GM21825 (cell line): ENCODE data around the gene IRGQ.
"Not testable (repeated sequence)": the region's sequence is repeated elsewhere in the genome, so short reads cannot be mapped to it uniquely, and the experiment has no call there.

ENCODE experiments used
- ATAC-seq: cut with Tn5 transposase; IDR thresholded peaks from one replicate; pipeline ENCODE4 v1.9.1; 2021; ENCODE audit warnings: mild to moderate bottlenecking, moderate library complexity; ENCODE audit not compliant: unreplicated experiment

Gene IRGQ, protein sequence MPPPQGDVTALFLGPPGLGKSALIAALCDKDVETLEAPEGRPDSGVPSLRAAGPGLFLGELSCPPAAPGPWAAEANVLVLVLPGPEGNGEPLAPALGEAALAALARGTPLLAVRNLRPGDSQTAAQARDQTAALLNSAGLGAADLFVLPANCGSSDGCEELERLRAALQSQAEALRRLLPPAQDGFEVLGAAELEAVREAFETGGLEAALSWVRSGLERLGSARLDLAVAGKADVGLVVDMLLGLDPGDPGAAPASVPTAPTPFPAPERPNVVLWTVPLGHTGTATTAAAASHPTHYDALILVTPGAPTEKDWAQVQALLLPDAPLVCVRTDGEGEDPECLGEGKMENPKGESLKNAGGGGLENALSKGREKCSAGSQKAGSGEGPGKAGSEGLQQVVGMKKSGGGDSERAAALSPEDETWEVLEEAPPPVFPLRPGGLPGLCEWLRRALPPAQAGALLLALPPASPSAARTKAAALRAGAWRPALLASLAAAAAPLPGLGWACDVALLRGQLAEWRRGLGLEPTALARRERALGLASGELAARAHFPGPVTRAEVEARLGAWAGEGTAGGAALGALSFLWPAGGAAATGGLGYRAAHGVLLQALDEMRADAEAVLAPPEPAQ

DNA sequence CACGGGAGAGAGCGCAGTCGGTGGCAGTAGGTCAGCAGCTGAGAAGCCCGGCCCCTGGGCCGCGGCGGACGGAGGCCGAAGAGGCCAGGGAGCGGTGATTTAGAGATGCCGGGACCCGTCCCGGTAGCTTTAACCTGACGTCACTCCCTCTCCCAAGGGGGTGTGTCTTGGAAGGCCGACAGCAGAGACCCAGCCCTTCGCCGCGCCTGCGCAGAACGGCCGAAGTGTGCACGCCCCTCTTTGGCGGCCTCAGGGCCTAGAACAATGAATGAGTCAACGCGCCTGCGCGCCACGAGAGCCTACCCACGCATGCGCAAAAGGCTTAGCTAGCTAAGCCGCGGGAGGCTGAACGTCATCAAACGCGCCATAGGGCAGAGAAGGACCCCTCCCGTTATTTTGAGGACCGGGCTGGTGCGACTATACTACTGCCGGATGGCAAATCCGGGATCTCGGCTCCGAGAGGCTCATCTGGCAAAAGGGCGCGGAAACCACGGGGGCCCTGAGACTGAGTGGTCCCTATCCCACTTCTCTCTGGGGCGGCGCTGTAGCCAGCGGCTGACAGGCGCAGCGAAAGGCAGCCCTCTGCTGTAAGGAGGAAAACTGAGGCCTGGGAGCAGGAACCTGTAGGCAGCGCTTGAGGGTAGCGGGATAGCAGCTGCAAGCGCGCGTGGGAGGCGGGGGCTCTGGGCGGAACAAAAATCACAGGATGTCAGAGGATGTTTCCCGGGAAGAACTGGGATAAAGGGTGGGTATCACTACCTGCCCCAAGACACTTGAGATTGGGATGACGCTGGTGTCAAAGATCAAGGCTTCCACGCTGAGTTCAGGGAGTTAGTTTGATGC, at the start of gene IRGQ, which contains the start of gene ZNF576:
Gene IRGQ, minus strand, starts transcription at position 136 of the 843 bp plus-strand sequence. CDS start 796 bp downstream, outside the sequence.
Gene ZNF576, plus strand, starts transcription at position 597 of the 843 bp plus-strand sequence. CDS start 514 bp downstream, outside the sequence.
- peak; percentile 74 for ATAC-seq

DNA sequence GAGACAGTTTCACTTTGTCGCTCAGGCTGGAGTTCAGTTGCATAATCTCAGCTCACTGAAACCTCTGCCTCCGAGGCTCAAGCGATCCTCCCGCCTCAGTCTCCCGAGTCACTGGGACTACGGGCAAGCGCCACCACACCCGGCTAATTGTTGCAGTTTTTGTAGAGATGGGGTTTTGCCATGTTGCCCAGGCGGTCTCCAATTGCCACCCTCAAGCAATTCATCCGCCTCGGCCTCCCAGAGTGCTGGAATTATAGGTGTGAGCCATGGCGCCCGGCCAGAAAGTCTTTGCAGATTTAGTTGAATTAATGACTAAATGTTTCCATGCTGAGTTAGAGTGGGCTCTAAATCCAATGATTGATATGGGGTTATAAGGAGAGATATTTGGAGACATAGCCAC, 48.2 kb upstream of the IRGQ start:
- no peak for ATAC-seq

DNA sequence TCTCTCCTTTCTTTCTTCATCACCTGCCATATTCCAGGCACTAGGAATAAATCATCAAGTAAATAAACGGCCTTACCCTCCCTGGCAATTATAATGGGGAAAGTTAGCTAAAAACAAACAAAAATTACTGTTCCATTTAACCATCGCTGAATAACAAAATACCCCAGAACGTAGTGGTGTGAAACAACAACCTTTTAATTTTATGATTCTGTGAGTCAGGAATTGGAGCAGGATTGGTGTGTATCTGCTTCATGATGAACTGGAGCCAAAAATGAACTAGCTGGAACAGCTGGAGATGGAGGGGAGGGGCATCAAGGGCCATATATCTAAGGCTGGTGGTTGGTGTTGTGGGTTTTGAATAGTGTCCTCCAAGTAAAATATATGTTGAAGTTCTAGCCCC, 47.4 kb upstream of the IRGQ start:
- no peak for ATAC-seq

DNA sequence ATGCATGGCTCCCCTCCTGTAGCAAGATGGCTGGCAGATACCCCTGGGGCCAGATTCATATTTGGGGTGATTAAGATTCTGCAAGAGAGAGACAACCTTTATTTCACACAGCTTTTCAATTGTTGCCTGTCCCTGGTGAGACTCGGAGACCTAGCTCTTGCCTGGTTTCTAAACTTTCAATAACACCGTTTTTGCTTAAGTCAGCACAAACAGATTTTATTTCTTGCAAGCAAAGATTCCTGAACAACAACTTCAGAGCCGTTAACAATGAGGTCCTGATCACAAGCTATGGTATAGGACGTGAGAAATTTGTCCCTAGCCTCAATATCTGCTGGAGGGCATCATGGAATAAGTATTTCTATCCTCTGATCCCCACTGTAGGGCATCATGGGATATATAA, 46.6 kb upstream of the IRGQ start:
- ATAC-seq: no peak

DNA sequence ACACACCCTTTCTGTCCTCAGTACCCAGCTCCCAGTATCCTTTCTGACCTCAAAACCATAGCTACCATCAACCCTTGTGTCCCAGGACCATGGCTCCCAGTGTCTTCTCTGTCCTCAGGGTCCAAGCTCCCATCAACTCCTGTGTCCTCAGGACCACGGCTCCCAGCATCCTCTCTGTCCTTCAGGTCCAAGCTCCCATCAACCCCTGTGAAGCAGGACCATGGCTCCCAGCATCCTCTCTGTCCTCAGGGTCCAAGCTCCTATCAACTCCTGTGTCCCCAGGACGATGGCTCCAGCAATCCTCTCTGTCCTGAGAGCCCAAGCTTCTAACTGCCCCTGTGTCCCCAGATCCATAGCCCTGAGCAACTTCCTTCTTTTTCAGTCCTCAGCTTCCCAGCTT, 45.4 kb upstream of the IRGQ start:
- no peak for ATAC-seq

DNA sequence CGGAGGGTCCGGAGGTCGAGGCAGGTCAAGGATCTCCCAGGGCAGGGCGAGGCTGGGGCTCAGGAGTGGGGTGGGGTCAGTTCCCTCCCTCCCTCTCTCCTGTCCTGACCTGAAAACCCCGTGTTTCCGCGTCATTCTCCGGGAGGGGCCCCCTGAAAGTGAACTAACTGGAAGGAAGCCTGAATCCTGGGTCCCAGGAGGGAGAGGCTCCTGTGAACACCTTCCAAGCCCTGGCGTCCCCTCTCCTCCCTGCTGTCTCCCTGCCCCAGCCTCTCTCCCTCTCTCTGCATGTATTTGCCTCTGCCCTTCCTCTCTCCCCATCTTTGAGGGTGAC, 44.5 kb upstream of the IRGQ start:
- ATAC-seq: no peak

DNA sequence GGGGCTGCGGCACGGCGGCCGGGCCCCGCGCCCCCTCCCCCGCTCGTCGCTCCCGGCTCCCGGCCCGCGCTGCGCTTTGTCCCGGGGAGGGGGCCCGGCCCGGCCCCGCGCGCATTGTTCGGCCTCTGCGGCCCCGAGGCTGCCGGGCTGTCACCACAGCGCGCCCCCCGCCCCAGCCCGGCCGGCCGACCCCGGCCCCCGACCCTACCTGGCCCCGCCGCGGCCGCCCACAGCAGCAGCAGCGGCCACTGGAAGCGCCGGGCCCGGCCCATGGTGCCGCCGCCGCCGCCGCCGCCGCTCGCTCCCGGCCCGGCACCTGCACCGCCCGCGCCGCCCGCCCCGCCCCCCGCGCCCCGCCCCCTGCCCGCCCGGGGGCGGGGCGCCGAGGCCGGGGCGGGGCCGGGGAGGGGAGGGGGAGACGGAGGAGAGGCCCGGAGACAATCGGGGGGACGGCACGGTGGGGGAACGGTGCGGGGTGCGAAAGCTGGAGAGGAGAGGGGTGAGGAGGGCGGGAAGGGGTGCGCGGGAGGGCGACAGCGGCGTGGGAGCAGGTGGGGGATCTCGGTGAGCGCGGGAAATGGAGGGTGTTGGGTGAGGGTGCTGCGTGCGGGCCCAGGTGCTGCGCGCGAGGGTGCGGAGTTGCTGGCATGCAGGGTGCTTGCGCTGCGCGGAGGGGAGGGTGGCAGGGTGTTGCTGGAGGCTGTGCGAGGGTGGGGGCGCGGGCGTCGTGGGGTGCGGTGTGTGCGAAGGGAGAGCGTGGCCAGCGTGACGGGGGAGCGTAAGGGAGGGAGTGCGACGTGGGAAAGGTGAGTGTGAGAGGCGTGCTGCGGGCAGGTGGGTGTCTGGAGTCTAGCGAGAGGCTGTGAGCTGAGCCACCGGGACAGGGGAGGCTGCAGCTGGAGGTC, 43.8 kb upstream of the IRGQ start, which contains the start of gene CADM4:
Gene CADM4, minus strand, starts transcription at position 332 of the 905 bp plus-strand sequence. Its CDS starts 60 bp downstream, at position 272.
- no peak for ATAC-seq

DNA sequence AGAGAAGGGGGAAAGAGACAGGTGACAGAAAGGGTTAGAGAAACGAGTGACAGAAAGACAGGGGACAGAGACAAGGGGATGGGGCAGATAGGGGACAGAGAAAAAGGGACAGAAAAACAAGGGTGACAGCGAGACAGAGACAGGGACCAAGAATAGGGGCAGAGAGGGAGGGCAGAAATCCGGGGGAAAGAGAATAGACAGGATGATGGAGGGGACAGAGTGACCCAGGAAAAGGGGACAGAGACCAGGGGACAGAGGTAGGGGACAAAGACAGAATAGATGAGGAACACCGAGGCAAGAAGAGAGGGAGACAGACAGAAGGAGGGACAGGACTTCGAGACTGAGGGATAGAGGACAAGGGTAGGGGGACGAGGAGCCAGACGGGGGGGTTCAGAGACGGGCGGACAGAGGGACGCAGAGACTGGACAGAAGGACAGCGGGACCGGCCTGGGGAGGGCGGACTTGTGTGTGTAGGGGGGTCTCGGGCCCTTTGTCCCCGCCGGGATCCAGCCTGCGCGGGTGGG, 43.1 kb upstream of the IRGQ start:
- no peak for ATAC-seq

DNA sequence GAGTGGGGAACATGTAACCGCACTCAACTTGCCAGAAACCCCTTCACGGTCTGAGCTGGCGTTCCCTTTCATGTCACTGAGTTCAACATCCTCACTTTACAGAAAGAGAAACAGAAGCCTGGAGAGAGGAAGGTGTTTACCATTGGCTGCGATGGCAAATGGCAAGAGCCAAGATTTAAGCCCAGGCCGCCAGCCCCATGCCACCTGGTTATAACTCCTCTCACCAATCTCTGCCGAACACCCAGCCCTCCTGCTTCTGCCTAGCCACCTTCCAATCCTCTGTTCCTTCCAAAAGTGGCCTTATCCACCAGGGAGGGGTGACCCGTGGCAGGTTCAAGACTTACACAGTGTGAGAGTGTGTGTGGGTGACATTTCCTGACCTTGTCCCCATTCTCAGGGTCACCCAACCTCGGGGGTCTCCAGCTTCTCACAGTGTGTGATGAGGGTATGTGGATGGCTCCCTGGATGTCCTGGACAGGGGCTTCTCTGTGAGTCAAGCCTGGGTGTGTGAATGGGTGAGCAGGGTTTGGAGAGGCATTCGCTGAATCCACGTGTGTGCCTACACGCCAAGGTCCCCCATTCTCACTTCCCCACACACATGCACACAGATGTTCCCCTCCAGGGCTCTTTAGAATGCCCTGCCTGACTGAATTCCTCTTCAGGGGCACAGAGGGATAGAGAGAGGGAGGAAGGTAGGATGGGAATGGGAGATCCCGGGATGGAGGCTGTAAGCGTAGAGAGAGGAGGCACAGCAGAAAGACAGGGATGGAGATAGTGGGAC, 42.5 kb upstream of the IRGQ start:
- ATAC-seq: no peak

DNA sequence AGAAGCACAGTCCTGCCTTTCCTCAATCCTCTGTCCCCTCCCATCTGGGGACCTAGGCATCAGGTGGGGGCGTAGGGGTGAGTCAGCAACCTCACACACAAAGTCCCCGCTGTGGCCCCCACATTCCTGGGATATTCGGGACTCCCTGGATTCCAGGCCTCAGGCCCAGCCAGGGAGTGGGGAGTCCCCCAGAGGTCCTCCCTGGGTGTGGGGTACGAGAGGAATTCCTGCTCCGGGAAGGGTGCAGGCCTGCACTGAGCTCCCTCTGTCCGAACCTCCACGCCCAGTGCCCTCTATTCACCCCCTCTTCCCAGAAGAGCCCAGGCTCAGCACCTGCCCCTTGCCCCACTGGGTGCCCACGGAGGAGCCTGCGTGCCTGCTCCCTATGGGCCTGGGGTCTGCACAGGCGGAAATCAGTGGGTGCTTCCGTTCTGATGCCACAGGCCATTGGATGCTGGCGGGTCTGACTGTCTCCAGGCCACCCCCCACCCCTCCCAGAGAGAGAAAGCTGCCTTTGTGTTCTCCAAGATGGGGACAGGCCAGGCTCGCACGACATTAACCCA, 40.3 kb upstream of the IRGQ start:
- ATAC-seq: no peak

DNA sequence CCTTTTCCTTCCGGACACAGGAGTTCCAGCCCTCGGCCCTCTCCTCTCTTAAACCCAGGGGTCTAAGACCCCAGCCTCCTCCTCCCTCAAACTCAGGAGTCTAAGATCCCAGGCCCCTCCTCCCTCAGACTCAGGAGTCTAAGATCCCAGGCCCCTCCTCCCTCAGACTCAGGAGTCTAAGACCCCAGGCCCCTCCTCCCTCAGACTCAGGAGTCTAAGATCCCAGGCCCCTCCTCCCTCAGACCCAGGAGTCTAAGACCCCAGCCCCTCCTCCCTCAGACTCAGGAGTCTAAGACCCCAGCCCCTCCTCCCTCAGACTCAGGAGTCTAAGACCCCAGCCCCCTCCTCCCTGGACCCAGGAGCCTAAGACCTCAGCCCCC, 39.6 kb upstream of the IRGQ start:
- not testable (repeated sequence) for ATAC-seq

DNA sequence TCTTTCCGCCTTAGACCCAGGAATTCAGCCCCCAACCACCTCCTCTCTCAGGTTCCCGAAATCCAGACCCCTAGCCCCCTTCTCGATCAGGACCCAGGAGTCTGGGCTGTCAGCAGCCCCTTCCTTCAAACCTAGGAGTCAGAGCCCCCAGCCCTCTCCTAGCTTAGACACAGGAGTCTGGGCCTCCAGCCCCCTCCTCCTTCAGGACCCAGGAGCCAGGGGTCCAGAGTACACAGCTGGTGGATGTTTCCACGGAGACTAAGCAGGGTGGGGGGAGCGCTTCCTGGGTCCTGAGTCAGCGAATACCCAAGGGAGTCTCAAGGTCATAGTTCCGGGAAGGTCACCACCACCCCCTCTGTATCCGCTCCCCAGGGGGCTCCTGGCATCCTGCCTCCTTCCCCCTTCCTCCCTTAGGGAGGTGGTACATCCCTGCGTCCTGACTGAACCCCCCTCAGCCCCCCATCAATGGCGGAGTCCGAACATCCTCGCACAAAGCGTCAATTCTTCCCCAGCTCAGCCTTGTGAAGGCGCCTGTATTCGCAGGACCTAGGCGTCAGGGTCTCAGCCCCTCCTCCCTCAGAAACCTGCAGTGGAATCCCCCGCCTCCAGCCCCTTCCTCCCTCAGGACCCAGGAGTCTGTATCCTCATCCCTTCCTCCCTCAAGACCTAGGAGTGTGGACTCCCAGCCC, 39.1 kb upstream of the IRGQ start:
- ATAC-seq: no peak

DNA sequence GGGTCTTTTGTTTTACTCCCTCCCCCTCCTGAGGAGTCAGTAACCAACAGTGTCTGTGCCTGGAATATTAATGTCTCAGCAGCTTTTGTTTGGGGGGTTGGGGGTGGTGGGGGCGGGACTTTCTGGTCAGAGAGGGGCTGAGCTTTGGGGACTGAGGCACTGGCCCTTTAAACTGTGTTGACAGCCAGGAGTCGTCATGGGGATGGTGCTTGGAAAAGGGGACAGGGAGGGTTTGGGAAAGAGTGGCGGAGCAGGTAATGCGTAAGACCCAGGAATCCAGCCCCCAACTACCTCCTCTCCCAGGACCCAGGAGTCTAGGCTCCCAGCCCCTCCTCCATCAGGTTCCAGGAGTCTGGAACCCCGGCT, 38.6 kb upstream of the IRGQ start:
- no peak for ATAC-seq

DNA sequence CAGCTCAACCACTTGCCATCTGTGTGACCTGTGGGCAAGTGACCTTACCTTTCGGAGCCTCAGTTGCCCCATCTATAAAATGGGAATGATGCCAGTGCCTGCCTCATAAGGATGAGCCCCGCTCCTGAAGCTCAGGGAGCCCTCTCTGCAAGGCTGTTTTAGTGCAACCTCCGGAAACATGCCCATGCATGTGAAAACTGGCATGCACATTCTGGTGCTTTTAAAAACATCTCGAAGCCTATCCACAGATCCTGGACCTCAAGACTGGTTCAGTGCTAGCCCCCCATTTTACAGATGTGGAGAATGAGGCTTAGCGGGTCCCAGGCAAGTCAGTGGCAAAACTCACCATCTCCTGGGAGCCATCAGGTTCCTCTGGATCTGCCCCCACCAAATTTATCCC, 38.1 kb upstream of the IRGQ start:
- no peak for ATAC-seq

DNA sequence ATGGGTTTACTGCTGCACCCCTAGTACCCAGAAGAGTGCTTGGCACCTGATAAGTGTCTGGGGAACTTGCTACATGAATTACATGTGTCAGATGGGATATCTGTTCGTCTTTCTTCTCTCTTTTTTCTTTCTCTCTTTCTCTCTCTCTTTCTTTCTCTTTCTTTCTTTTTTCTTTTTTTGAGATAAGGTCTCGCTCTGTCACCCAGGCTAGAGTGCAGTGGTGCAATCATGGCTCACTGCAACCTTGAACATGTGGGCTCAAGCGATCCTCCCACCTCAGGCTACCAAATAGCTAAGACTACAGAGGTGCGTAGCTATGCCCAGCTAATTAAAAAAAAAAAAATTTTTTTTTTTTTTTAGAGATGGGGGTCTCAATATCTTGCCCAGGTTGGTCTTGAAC, 37.6 kb upstream of the IRGQ start:
- ATAC-seq: no peak

DNA sequence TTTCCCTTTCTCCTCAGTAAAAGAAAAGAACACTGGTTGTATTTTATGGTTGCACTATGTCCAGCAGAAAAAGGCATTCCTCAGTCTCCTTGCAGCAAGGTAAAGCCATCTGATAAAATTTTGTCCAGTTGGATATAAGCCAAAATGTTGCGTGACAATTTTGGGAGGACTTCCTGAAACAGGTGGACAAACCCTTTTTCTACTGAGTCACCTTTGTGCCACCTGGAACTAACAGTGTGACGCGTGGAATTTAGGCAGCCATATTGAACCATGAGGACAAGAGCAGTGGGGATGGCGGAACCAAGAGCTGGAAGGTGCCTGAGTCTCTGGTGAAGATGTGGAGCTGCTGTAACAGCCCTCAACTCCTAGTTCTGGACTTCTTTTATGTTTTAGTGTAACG, 35.6 kb upstream of the IRGQ start:
- no peak for ATAC-seq

DNA sequence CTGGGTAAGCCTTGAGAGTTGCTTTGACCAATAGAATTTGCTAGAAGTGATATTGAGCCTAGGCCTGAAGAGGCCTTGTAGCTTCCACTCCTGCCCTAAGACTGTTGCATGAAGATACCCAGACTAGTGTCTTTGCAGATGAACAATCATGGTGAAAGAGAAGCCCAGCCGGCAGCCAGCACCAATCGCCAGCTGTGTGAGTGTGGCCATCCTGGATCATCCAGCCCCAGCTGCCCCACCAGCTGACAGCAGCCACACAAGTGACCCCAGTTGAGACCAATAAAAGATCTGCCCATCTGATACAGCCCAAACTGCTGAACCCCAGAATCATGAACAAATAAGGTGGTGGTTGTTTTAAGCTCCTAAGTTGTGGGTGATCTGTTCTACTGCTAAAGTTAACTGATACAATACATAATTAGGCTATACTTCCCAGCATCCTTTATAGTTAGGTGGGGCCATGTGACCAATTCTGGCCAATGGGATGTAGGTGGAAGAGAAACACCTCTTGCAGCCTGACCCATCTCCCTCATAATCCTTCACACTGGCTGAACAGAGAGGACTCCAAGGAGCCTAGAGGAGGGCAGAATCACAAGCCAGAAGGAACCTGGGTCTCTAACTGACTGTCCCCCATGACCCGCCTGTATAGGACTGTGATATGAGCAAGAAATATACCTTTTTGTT, 32.9 kb upstream of the IRGQ start:
- no peak for ATAC-seq

DNA sequence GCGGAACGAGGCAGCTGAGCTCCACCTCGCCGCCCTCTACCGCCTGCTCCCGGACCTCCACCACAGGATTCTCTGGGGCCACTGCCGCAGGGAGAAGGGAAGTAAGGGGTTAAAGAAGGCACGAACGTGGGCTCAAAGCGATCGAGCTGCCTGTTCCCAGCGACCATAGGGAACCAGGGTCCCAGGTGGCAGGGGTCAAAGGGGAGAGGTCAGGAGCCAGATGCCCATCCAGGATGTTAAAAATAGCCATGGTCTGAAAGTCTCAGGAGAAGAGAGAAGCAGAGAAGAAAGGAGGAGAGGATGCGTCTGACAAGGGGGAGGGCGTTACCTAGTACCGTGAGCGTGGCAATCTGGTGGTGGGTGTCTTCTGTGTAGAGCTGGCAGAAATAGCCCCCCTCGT, 30.9 kb upstream of the IRGQ start:
- no peak for ATAC-seq
